AG10803 (cell line): ENCODE measurements around the gene WSCD2.

Source experiments
- DNase-seq: peaks from one replicate; pipeline ENCODE4 v3.0.0; 2010; ENCODE audit warnings: low read depth
- H3K4me3 ChIP-seq: 2 replicates; pipeline ENCODE4 v1.5.1; 2011; ENCODE audit warnings: mild to moderate bottlenecking, low read length, control low read depth
- TF ChIP-seq, protein P1 (sequence below): conservative IDR thresholded peaks from 2 replicates; pipeline ENCODE4 v1.5.1; 2011; ENCODE audit warnings: mild to moderate bottlenecking, low read length, control low read depth, inconsistent platforms

Gene WSCD2

DNA sequence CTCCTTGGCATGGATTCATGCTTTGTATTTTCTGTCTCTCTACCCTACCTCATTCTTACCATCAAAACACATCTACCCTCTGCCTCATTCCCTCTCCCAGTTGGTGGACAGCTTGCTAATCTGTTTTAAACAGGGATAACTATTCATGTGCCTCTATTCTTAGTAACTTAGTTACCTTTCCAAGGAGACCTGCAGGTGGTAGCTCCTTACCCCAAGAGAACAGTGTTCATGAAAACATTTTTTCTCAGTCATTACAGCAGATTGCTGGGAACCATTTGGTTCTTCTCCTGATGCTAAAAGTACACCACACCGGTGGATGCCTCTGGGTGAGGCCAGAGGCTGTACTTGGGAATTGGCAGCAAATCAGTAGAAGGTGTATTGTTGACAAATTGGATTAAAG lies 137.0 kb downstream of the WSCD2 start:
- DNase-seq = no peak
- H3K4me3 ChIP-seq = no peak overlapping the region
- TF ChIP-seq, protein P1, sequence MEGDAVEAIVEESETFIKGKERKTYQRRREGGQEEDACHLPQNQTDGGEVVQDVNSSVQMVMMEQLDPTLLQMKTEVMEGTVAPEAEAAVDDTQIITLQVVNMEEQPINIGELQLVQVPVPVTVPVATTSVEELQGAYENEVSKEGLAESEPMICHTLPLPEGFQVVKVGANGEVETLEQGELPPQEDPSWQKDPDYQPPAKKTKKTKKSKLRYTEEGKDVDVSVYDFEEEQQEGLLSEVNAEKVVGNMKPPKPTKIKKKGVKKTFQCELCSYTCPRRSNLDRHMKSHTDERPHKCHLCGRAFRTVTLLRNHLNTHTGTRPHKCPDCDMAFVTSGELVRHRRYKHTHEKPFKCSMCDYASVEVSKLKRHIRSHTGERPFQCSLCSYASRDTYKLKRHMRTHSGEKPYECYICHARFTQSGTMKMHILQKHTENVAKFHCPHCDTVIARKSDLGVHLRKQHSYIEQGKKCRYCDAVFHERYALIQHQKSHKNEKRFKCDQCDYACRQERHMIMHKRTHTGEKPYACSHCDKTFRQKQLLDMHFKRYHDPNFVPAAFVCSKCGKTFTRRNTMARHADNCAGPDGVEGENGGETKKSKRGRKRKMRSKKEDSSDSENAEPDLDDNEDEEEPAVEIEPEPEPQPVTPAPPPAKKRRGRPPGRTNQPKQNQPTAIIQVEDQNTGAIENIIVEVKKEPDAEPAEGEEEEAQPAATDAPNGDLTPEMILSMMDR = no peak

DNA sequence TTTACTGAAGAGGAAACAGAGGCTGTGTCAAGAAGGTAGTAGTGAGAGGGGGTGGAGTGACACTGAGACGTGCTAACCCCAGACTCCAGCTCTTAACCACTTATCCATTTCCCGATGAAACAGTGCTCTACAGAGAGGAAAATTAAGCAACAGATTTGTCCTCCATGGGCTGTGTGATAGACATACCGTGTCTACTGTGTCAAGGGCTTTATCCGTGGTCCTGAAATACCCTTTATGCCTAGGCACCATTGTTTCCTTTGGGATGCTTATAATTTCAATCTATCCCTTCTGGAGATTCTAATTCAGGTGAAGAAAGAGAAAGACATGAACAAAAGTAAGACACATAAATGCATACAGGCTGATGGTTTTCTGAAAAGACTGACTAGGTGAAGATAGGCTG lies 138.4 kb downstream of the WSCD2 start:
- TF ChIP-seq, protein P1 = no peak
- H3K4me3 ChIP-seq = no peak overlapping the region
- no peak for DNase-seq

DNA sequence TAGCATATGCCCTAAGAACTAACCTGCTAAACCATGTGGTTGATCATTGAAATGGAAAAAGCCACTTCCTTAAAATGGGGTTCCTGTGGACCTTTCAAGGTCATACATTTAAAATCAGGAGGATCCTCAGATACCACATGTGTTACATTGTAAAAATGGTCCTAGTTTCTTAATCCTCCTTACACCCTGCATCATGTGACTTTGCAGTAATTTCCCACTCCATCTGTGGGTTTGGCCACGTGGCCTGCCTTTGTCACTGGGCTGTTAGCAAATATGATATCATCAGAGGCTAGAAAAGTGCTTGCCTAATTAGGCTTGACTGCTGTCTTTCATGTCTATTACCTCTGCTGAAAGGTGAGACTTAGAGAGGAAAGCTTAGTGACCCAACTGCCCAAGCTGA lies 139.3 kb downstream of the WSCD2 start:
- no peak for DNase-seq
- TF ChIP-seq, protein P1 = no peak
- H3K4me3 ChIP-seq = no peak overlapping the region

DNA sequence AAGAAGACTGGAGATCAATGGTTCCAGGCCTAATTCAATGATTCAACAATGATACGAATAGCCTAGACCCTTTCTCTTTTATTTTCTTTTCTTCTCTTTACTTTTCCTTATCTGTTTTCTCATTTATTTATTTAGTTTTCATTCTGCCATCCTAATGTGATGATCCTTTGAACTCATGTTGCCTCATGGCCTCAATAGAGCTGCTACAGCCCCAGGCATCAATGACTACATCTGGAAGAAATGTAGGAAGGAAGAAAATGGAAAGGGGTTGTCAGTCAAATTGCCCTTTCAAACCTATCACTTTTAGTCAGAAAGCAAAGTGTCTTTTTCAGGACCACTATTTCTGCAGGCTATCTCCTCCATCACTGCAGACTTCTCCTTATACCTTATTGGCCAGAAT lies 140.1 kb downstream of the WSCD2 start:
- DNase-seq = no peak
- TF ChIP-seq, protein P1 = no peak
- no peak overlapping the region for H3K4me3 ChIP-seq

DNA sequence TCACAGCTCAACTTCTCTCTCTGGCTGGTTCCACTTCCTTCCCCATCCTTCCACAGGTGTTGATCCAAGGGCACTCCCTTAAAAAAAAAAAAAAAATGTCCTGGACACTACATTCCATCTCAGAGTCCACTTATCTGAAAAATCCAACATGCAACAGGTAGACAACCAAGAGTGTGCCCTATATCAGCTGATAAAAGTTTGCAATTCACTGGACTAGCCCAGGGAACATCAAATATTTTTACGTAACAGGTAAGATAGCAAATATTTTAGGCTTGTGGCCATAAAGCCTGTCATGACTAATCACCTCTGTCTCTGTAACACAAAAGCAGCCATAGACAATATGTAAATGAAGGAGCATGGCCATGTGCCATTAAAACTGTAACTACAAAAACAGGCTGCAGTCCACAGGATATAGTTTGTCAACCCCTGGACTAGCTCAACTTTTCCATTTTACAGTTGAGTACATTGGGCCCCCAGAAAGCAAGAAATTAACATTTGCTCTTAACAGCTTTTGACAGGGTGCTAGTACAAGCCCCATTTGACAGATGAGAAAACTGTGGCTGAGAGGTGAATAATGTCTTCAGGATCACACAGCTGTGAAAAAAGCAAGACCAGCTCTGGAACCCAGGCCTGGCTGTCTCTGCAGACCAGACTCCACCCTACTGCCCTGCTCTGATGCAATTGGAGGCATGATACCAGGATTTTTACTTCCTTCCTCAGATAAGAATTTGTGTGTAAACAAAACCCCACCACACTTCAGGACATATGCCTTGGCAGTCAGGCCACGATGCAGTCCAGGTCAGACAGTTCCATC lies 141.2 kb downstream of the WSCD2 start:
- H3K4me3 ChIP-seq = no peak overlapping the region
- DNase-seq = no peak

DNA sequence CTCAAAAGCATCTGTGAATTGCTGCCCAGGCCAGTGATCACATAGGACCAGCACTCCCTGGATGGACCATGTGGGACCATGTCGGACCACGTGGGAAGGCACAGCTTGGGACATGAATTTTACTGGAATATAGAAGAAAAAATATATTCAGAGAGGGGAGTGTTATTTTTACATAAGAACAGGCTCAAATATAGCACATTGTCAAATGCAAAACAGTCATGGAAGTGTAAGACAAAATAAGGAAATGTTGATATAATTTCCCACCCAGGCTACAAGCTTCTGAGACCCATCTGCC lies 141.7 kb downstream of the WSCD2 start:
- no peak overlapping the region for H3K4me3 ChIP-seq
- DNase-seq = no peak
- TF ChIP-seq, protein P1 = no peak

More for the DNA sequence above, 141.2 kb downstream of the WSCD2 start:
- TF ChIP-seq, protein P1 = no peak
